Measurements from ENCODE around the gene CAPZA2. TPM values are rescaled to one million over a fixed set of nuclear protein-coding genes. Genes with fewer than 3 reads are reported as not detected.

CAPZA2 gene
- total and polyA plus RNA-seq, 8 donors, result 13.9 to 1,001 (median 83.3) TPM

DNA sequence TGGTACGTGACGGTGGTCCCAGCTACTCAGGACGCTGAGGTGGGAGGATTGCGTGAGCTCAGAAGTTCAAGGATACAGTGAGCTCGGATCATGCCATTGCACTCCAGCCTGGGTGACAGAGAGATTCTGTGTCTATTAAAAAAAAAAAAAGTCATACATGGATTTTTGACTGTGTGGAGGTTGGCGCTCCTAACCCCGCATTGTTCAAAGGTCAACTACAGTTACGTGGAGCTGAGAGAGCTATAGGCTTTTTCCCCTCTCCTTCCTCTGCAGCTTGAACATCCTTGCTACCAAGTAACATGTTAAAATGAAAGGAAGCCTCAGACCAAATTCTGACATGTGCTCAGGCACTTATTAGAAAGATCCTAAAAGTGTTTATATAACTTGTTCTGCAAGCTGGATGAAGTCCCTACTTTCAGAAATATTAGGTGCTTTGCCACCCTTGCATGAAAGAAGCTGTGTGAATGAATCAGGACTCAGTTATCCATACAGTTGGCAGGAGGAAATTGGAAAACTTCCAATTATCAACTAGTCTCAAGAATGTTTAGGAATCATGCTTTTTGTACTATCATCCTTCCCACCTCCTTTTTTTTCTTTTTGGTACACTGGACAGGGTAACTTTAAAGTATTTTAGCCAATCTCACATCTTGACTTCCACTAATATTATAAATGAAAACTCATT lies 78.4 kb downstream of the CAPZA2 start:
- TF ChIP-seq EP300 (IDR thresholded peaks at IDR 0.05) (no peak), POLR2AphosphoS5 (IDR thresholded peaks at IDR 0.05) (no peak), POLR2A (IDR thresholded peaks at IDR 0.05) (no peak)
- TF ChIP-seq, protein P1, sequence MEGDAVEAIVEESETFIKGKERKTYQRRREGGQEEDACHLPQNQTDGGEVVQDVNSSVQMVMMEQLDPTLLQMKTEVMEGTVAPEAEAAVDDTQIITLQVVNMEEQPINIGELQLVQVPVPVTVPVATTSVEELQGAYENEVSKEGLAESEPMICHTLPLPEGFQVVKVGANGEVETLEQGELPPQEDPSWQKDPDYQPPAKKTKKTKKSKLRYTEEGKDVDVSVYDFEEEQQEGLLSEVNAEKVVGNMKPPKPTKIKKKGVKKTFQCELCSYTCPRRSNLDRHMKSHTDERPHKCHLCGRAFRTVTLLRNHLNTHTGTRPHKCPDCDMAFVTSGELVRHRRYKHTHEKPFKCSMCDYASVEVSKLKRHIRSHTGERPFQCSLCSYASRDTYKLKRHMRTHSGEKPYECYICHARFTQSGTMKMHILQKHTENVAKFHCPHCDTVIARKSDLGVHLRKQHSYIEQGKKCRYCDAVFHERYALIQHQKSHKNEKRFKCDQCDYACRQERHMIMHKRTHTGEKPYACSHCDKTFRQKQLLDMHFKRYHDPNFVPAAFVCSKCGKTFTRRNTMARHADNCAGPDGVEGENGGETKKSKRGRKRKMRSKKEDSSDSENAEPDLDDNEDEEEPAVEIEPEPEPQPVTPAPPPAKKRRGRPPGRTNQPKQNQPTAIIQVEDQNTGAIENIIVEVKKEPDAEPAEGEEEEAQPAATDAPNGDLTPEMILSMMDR (IDR thresholded peaks at IDR 0.05), result no peak
- H3K4me3 ChIP-seq, result no peak overlapping the region
- DNase-seq, result no peak
- H3K27ac ChIP-seq, result no peak overlapping the region
- H3K4me1 ChIP-seq, result no peaks in the 10 kb centered on the region
- H3K9me3 ChIP-seq, result no peaks in the 10 kb centered on the region
- 75 to 83% (median 81%) methylated on average over 8 of the region's 8 CpGs for WGBS, 5 donors
- intact Hi-C loops (cut with DNase I; ENCODE audit: low total_unique reads), result no loop called here
- H3K27me3 ChIP-seq, result no peaks in the 10 kb centered on the region
- no peaks in the 10 kb centered on the region for H3K36me3 ChIP-seq

DNA sequence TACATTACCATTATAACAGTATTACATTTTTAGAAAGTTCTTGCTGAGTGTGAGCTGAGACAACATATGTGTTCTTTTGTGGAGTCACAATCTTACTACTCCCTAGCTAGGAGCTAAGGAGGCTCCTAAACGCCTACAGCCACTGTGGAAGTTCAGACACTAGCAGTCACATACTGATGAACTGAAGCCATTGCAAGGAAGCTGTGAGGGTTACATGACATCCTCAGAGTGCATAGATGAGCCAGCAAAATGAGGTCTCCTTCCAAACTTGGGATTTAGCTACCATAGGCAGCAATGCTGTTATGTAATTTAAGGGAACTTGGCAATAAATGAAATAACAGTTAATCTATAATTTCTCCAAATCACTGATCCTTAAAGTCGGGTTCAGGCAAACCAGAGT lies 80.1 kb downstream of the CAPZA2 start:
- no peak for DNase-seq
- no peaks in the 10 kb centered on the region for H3K27me3 ChIP-seq
- no peaks in the 10 kb centered on the region for H3K9me3 ChIP-seq
- H3K36me3 ChIP-seq, result no peaks in the 10 kb centered on the region
- H3K4me3 ChIP-seq, result no peak overlapping the region
- 61 to 74% (median 71%) methylated on average over 2 of the region's 2 CpGs for WGBS, 5 donors
- intact Hi-C loops (cut with DNase I; ENCODE audit: low total_unique reads), result no loop called here
- TF ChIP-seq POLR2A (IDR thresholded peaks at IDR 0.05) (no peak), POLR2AphosphoS5 (IDR thresholded peaks at IDR 0.05) (no peak), EP300 (IDR thresholded peaks at IDR 0.05) (no peak)
- H3K4me1 ChIP-seq, result no peaks in the 10 kb centered on the region
- no peak overlapping the region for H3K27ac ChIP-seq

DNA sequence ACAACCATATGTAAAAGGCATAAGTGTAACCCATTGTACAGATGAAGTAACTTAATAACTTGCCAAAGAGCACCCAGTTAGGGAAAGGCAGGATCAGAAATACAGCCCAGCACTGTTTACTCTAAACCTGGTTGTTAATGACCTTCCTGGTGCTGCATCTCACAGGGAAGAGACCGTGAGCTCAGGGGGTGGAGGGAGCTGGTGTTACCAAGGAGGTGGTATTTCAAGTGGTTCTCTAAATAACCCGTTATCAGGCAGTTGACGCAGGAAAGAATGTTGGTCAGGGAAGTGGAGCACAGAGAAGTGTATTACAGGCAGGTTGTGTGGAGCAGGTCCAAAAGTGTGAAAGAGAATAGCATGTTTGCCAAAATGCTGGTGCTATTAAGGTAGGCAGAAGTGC lies 86.5 kb downstream of the CAPZA2 start:
- intact Hi-C loops (cut with DNase I; ENCODE audit: low total_unique reads), result no loop called here
- DNase-seq, result peak; percentile 26 to 29
- H3K4me1 ChIP-seq, result peaks cover 6 to 17% (median 11%) of the 10 kb centered on the region in 4 donors
- no peaks in the 10 kb centered on the region for H3K27me3 ChIP-seq
- TF ChIP-seq EP300 (IDR thresholded peaks at IDR 0.05) (no peak), POLR2AphosphoS5 (IDR thresholded peaks at IDR 0.05) (peak in 1 of 3 donors; percentile 16)
- no peaks in the 10 kb centered on the region for H3K9me3 ChIP-seq
- no peak overlapping the region for H3K27ac ChIP-seq
- no peak overlapping the region for H3K4me3 ChIP-seq
- H3K36me3 ChIP-seq, result no peaks in the 10 kb centered on the region
- 24 to 46% (median 25%) methylated on average over 3 of the region's 3 CpGs for WGBS, 5 donors

DNA sequence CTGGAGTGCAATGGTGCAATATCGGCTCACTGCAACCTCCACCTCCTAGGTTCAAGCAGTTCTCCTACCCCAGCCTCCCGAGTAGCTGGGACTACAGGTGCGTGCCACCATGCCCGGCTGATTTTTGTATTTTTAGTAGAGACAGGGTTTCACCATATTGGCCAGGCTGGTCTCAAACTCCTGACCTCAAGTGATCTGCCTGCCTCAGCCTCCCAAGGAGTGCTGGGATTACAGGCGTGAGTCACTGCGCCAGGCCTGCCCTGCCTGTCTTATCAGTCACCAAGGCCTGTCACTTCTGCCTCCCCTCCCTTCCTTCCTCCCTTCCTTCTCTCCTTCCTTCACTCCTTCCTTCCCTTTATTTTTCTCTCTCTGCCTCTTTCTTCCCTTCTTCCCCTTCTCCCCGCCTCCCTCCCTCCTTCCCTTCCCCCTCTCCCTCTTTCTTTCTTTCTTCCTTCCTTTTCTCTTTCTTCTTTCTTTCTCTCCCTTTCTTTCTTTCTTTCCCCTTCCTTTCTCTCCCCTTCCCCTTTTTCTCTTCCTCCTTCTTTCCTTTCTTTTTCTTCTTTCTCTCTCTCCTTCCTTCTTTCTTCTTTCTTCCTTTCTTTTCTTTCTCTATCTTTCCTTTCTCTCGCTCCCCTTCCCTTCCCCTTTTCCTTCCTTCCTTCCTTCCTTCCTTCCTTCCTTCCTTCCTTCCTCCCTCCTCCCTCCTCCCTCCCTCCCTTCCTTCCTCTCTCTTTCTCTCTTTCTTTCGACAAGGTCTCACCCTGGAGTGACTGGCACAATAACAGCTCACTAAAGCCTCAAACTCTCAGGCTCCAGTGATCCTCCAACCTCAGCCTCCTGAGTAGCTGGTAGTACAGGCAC lies 87.8 kb downstream of the CAPZA2 start:
- 84 to 94% (median 92%) methylated on average over 9 of the region's 9 CpGs for WGBS, 5 donors
- intact Hi-C loops (cut with DNase I; ENCODE audit: low total_unique reads), result no loop called here
- H3K4me1 ChIP-seq, result peaks cover 10 to 26% (median 17%) of the 10 kb centered on the region in 4 donors

DNA sequence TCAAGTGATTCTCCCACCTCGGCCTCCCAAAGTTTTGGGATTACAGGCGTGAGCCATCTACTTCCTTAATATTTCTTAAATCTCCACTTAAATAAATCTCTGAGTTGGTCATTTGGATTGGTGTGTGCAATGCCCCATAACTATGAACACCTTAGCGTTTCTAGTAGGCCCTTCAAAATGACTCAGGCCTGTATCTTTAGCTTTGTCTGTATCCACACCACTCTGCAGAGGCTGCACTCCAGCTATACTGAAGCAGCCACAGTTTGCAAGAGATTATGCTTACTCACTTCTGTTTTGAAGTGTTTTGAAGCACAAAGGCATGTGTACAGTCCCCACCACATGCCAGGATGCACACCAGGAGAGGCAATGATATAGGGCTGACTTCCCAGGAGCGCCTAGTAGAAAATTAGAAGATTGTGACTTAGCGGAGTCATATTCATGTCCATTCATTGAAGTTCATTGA lies 88.5 kb downstream of the CAPZA2 start:
- 94 to 96% (median 95%) methylated on average over 5 of the region's 5 CpGs for WGBS, 5 donors
- intact Hi-C loops (cut with DNase I; ENCODE audit: low total_unique reads), result no loop called here
- peaks cover 15 to 33% (median 24%) of the 10 kb centered on the region in 4 donors for H3K4me1 ChIP-seq

More for the DNA sequence above, 87.8 kb downstream of the CAPZA2 start:
- Histone ChIP-seq H3K27ac (no peak overlapping the region), H3K36me3 (no peaks in the 10 kb centered on the region), H3K4me3 (no peak overlapping the region), H3K9me3 (no peaks in the 10 kb centered on the region), H3K27me3 (no peaks in the 10 kb centered on the region)
- DNase-seq, result no peak
- TF ChIP-seq POLR2A (IDR thresholded peaks at IDR 0.05) (no peak), POLR2AphosphoS5 (IDR thresholded peaks at IDR 0.05) (no peak), EP300 (IDR thresholded peaks at IDR 0.05) (no peak)
- TF ChIP-seq, protein P1 (IDR thresholded peaks at IDR 0.05), result no peak

More for the DNA sequence above, 88.5 kb downstream of the CAPZA2 start:
- Histone ChIP-seq H3K4me3 (no peak overlapping the region), H3K36me3 (no peaks in the 10 kb centered on the region), H3K27me3 (no peaks in the 10 kb centered on the region), H3K27ac (no peak overlapping the region), H3K9me3 (no peaks in the 10 kb centered on the region)
- no peak for DNase-seq
- TF ChIP-seq EP300 (IDR thresholded peaks at IDR 0.05) (no peak), POLR2A (IDR thresholded peaks at IDR 0.05) (no peak), POLR2AphosphoS5 (IDR thresholded peaks at IDR 0.05) (no peak)
- TF ChIP-seq, protein P1 (IDR thresholded peaks at IDR 0.05), result no peak
